Neural progenitor cell (in vitro differentiated cells): ENCODE data around the gene PEPD. TPM values are rescaled to one million over a fixed set of nuclear protein-coding genes. Genes with fewer than 3 reads are reported as not detected.

Experiments used
- DNase-seq: peaks from one replicate; pipeline ENCODE4 v3.0.0-alpha.2; 2016; ENCODE audit warnings: low spot score
- H2AFZ ChIP-seq: fragments of 200-600 bp; sonication (generic); replicated peaks from 2 replicates; pipeline ENCODE4 v1.6.1; 2016; ENCODE audit warnings: antibody characterized with exemption
- H3F3A ChIP-seq: fragments of 200-600 bp; sonication (generic); 2 replicates; pipeline ENCODE4 v1.6.1; 2016; ENCODE audit warnings: antibody characterized with exemption, low read depth
- H3K27ac ChIP-seq: fragments of 200-600 bp; sonication (generic); 2 replicates; pipeline ENCODE4 v1.5.1; 2016; ENCODE audit warnings: mild to moderate bottlenecking
- H3K27me3 ChIP-seq: fragments of 200-600 bp; sonication (generic); 2 replicates; pipeline ENCODE4 v1.6.1; 2016; ENCODE audit warnings: mild to moderate bottlenecking, moderate library complexity
- H3K36me3 ChIP-seq: fragments of 200-600 bp; sonication (generic); 2 replicates; pipeline ENCODE4 v1.5.1; 2016
- H3K4me1 ChIP-seq: fragments of 200-600 bp; sonication (generic); 2 replicates; pipeline ENCODE4 v1.6.1; 2016; ENCODE audit warnings: mixed run types
- H3K4me2 ChIP-seq: fragments of 200-600 bp; sonication (generic); 2 replicates; pipeline ENCODE4 v1.6.1; 2016
- H3K4me3 ChIP-seq: fragments of 200-600 bp; sonication (generic); 2 replicates; pipeline ENCODE4 v1.5.1; 2016
- H3K79me2 ChIP-seq: fragments of 200-600 bp; sonication (generic); 2 replicates; pipeline ENCODE4 v1.6.1; 2016; ENCODE audit warnings: low read depth
- H3K9ac ChIP-seq: fragments of 200-600 bp; sonication (generic); 2 replicates; pipeline ENCODE4 v1.6.1; 2016
- H3K9me3 ChIP-seq: fragments of 200-600 bp; sonication (generic); 2 replicates; pipeline ENCODE4 v1.5.1; 2016; ENCODE audit warnings: low read depth
- H4K20me1 ChIP-seq: fragments of 200-600 bp; sonication (generic); 2 replicates; pipeline ENCODE4 v1.6.1; 2016; ENCODE audit warnings: low read depth
- H3K27ac Mint-ChIP-seq: 3 replicates; pipeline ENCODE4 v1.8.0; 2021; ENCODE audit warnings: mixed read lengths
- H3K27me3 Mint-ChIP-seq: 2 replicates; pipeline ENCODE4 v1.8.0; 2022; ENCODE audit warnings: low read depth, mild to moderate bottlenecking, inconsistent platforms, moderate library complexity, mixed read lengths; ENCODE audit not compliant: insufficient read depth
- H3K36me3 Mint-ChIP-seq: 3 replicates; pipeline ENCODE4 v1.8.0; 2021; ENCODE audit warnings: mixed read lengths
- H3K4me1 Mint-ChIP-seq: 3 replicates; pipeline ENCODE4 v1.8.0; 2021; ENCODE audit warnings: mixed read lengths
- H3K4me3 Mint-ChIP-seq: 3 replicates; pipeline ENCODE4 v1.8.0; 2021; ENCODE audit warnings: mild to moderate bottlenecking, moderate library complexity, mixed read lengths
- H3K9me3 Mint-ChIP-seq: 3 replicates; pipeline ENCODE4 v1.8.0; 2020; ENCODE audit warnings: mixed read lengths
- CTCF ChIP-seq: fragments of 200-600 bp; sonication (generic); IDR thresholded peaks from 2 replicates; pipeline ENCODE4 v1.5.1; 2017; ENCODE audit warnings: antibody characterized with exemption, mild to moderate bottlenecking
- EZH2 ChIP-seq: fragments of 200-600 bp; sonication (generic); IDR thresholded peaks from 2 replicates; pipeline ENCODE4 v1.6.1; 2017; ENCODE audit warnings: antibody characterized with exemption, mild to moderate bottlenecking, moderate library complexity
- EZH2phosphoT487 ChIP-seq: fragments of 200-600 bp; sonication (generic); IDR thresholded peaks from 2 replicates; pipeline ENCODE4 v1.6.1; 2017; ENCODE audit warnings: antibody characterized with exemption
- total RNA-seq: library from RNA; depleted of rRNA; stranded (reverse); fragments of >200 nt; gene quantifications from 2 replicates; pipeline ENCODE4 v1.2.3, GENCODE V29; 2015; ENCODE audit warnings: low replicate concordance

Gene PEPD
- total RNA-seq, 1 donor from 2014 or later = 47.0 TPM

- Mint-ChIP-seq H3K9me3 (no peaks in the 10 kb centered on the region), H3K4me3 (no peak overlapping the region), H3K36me3 (no peaks in the 10 kb centered on the region), H3K27me3 (peaks cover 2% of the 10 kb centered on the region), H3K4me1 (peaks cover 6% of the 10 kb centered on the region), H3K27ac (no peak overlapping the region)
- no peak overlapping the region for H3K4me3 ChIP-seq
- no peaks in the 10 kb centered on the region for H3K79me2 ChIP-seq
- H4K20me1 ChIP-seq = peaks cover 8% of the 10 kb centered on the region
- H3K4me2 ChIP-seq = no peak overlapping the region
- no peak overlapping the region for H3K27ac ChIP-seq
- no peak overlapping the region for H3K9ac ChIP-seq
- no peaks in the 10 kb centered on the region for H3K9me3 ChIP-seq
- no peaks in the 10 kb centered on the region for H3F3A ChIP-seq
- no peaks in the 10 kb centered on the region for H3K27me3 ChIP-seq
- H3K36me3 ChIP-seq = no peaks in the 10 kb centered on the region
- no peak overlapping the region for H2AFZ ChIP-seq
- no peak for TF ChIP-seq EZH2phosphoT487
- no peak for TF ChIP-seq EZH2
- TF ChIP-seq CTCF = no peak
- DNase-seq = no peak
- no peaks in the 10 kb centered on the region for H3K4me1 ChIP-seq
Measured at GRCh38 chr19:33413426-33413725, 108.2 kb downstream of the PEPD start.

DNA sequence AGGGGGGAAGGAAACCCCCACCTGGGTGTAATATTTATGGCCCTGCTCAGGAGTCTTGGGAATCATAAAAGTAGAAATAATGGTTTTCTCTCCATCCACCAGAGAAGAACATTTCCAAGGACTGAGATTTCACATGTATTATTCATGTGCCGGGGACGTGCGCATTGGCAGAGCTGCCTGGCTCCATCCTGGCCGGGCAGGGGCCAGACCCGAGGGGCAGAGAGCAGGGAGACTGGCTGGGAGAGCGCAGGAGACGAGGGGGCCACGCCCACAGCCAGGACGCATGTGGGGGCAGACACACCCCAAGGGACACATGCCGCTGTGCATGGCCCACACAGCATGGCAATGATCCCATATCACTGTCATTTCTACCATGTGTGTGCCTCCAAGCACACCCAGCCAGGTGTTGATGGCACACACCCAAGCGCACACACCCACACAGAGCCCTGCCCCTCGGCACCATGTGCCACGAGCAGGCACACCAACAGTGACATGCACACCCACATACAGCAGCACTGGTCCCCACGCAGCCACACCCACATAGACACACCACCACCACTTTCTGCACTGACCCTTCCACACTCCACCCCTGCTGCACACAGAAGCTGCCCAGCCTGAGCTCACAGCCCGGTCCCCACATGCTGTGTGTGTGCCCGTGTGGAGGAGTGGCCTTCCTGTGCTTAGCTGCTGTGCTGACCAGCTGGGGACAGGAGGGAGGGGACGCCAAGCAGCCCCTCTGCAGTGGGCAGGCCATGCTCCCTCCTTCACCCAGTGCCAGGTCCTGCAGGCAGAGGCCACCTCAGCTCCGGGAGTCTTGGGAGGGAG is 108.8 kb downstream of the PEPD start:
- Histone ChIP-seq H2AFZ (no peak overlapping the region), H3K79me2 (no peaks in the 10 kb centered on the region), H3K4me3 (no peak overlapping the region), H3K27me3 (no peaks in the 10 kb centered on the region), H3K4me2 (no peak overlapping the region), H4K20me1 (peaks cover 8% of the 10 kb centered on the region), H3K4me1 (no peaks in the 10 kb centered on the region), H3K9me3 (no peaks in the 10 kb centered on the region), H3K27ac (no peak overlapping the region), H3K9ac (no peak overlapping the region), H3K36me3 (no peaks in the 10 kb centered on the region), H3F3A (no peaks in the 10 kb centered on the region)
- Mint-ChIP-seq H3K27ac (peak overlapping the region; percentile 63), H3K4me1 (peaks cover 6% of the 10 kb centered on the region), H3K27me3 (peaks cover 2% of the 10 kb centered on the region), H3K4me3 (no peak overlapping the region), H3K36me3 (no peaks in the 10 kb centered on the region), H3K9me3 (no peaks in the 10 kb centered on the region)
- DNase-seq = no peak
- TF ChIP-seq CTCF (no peak), EZH2phosphoT487 (no peak), EZH2 (no peak)

DNA sequence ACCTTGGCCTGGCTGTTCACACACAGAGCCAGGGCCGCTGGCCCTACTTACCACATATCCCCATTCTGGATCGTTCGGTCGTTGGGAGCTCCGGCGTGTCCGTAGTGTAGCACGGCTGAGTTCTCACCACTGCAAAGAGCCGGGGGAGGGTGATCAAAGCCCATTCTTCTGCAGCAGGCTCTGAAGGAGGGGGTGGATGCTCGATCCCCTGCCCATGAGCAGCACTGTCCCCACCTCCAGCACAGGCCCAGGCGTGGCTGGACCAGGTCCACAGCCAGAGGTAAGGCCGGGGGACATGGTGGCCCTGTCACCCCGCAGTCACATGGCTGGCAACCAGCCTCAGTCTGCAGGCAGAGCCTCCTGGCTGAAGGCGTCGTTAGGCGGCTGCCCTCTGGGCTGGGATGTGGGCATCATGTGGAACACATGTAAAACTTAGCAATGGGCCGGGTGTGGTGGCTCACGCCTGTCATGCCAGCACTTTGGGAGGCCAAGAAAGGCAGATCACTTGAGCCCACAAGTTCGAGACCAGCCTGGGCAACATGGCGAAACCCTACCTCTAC is 109.9 kb downstream of the PEPD start:
- Mint-ChIP-seq H3K36me3 (no peaks in the 10 kb centered on the region), H3K27me3 (peaks cover 2% of the 10 kb centered on the region), H3K4me3 (no peak overlapping the region), H3K4me1 (peaks cover 8% of the 10 kb centered on the region), H3K9me3 (no peaks in the 10 kb centered on the region), H3K27ac (no peak overlapping the region)
- H3K4me2 ChIP-seq = no peak overlapping the region
- H3F3A ChIP-seq = no peaks in the 10 kb centered on the region
- no peak overlapping the region for H3K4me3 ChIP-seq
- H3K36me3 ChIP-seq = no peaks in the 10 kb centered on the region
- H3K79me2 ChIP-seq = no peaks in the 10 kb centered on the region
- peaks cover under 1% of the 10 kb centered on the region for H3K4me1 ChIP-seq
- no peak overlapping the region for H2AFZ ChIP-seq
- TF ChIP-seq EZH2phosphoT487 (no peak), CTCF (no peak), EZH2 (no peak)
- H3K9ac ChIP-seq = no peak overlapping the region
- peaks cover 4% of the 10 kb centered on the region for H4K20me1 ChIP-seq
- no peak overlapping the region for H3K27ac ChIP-seq
- no peaks in the 10 kb centered on the region for H3K27me3 ChIP-seq
- H3K9me3 ChIP-seq = no peaks in the 10 kb centered on the region
- DNase-seq = no peak
